Thoracic aorta (tissue), 2 donors: ENCODE results near the gene RNF115. TPM values are rescaled to one million over a fixed set of nuclear protein-coding genes. Genes with fewer than 3 reads are reported as not detected.

Source experiments
- ATAC-seq: fragments of 150-250 bp; one replicate; pipeline ENCODE4 v1.8.0; 2017; ENCODE audit warnings: low read depth; ENCODE audit not compliant: insufficient number of reproducible peaks, low FRiP score
- DNase-seq: peaks from one replicate; pipeline ENCODE4 v3.0.0-alpha.2; 2020; ENCODE audit warnings: low spot score
- H3K27ac ChIP-seq, 2 donors: fragments of 200-600 bp; sonication (generic); 1 replicate in 1 of 2; 2 replicates in 1 of 2; pipeline ENCODE4 v1.5.1; 2016; ENCODE audit warnings: mild to moderate bottlenecking in 2 of 2, moderate library complexity in 2 of 2
- H3K27me3 ChIP-seq: fragments of 200-600 bp; sonication (generic); replicated peaks from 2 replicates; pipeline ENCODE4 v1.6.0; 2016; ENCODE audit warnings: mild to moderate bottlenecking; ENCODE audit not compliant: insufficient read depth
- H3K36me3 ChIP-seq: fragments of 200-600 bp; sonication (generic); one replicate; pipeline ENCODE4 v1.5.1; 2016
- H3K4me1 ChIP-seq, 2 donors: fragments of 200-600 bp; sonication (generic); 1 replicate in 1 of 2; 2 replicates in 1 of 2; pipeline versions ENCODE4 v1.5.1 to v1.6.0; 2016; ENCODE audit warnings: low read depth in 2 of 2, mild to moderate bottlenecking in 1 of 2; ENCODE audit not compliant: control insufficient read depth in 1 of 2
- H3K4me3 ChIP-seq: fragments of 200-600 bp; sonication (generic); 2 replicates; pipeline ENCODE4 v1.5.1; 2016; ENCODE audit warnings: mild to moderate bottlenecking
- H3K9me3 ChIP-seq: fragments of 200-600 bp; sonication (generic); 2 replicates; pipeline ENCODE4 v1.5.1; 2016
- total RNA-seq, 2 donors: library from RNA; depleted of rRNA; stranded (reverse); fragments of >200 nt; gene quantifications; one replicate each; pipeline versions ENCODE4 v1.1.0 to v1.2.3, GENCODE V29; 2016
- TF ChIP-seq, protein P1 (sequence below): fragments of 200-600 bp; sonication (generic); IDR thresholded peaks from one replicate; pipeline ENCODE4 v1.5.1; 2019; ENCODE audit warnings: antibody characterized with exemption

Gene RNF115
- total RNA-seq, 2 donors from 2014 or later = 52.7 to 60.4 TPM

GRCh38 chr1:145759721-145760120, 64.2 kb downstream of the RNF115 start:
- DNase-seq (no peak), ATAC-seq (no peak)
- TF ChIP-seq, protein P1, sequence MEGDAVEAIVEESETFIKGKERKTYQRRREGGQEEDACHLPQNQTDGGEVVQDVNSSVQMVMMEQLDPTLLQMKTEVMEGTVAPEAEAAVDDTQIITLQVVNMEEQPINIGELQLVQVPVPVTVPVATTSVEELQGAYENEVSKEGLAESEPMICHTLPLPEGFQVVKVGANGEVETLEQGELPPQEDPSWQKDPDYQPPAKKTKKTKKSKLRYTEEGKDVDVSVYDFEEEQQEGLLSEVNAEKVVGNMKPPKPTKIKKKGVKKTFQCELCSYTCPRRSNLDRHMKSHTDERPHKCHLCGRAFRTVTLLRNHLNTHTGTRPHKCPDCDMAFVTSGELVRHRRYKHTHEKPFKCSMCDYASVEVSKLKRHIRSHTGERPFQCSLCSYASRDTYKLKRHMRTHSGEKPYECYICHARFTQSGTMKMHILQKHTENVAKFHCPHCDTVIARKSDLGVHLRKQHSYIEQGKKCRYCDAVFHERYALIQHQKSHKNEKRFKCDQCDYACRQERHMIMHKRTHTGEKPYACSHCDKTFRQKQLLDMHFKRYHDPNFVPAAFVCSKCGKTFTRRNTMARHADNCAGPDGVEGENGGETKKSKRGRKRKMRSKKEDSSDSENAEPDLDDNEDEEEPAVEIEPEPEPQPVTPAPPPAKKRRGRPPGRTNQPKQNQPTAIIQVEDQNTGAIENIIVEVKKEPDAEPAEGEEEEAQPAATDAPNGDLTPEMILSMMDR = no peak
- no peak overlapping the region for H3K4me3 ChIP-seq
- H3K27me3 ChIP-seq = no peaks in the 10 kb centered on the region
- peaks cover 9% of the 10 kb centered on the region for H3K36me3 ChIP-seq
- H3K27ac ChIP-seq = no peak overlapping the region
- H3K9me3 ChIP-seq = no peaks in the 10 kb centered on the region
- H3K4me1 ChIP-seq = peaks cover 0 to 28% of the 10 kb centered on the region in 2 donors

GRCh38 chr1:145758575-145758974, 65.3 kb downstream of the RNF115 start:
- H3K4me3 ChIP-seq = no peak overlapping the region
- TF ChIP-seq, protein P1 = no peak

DNA sequence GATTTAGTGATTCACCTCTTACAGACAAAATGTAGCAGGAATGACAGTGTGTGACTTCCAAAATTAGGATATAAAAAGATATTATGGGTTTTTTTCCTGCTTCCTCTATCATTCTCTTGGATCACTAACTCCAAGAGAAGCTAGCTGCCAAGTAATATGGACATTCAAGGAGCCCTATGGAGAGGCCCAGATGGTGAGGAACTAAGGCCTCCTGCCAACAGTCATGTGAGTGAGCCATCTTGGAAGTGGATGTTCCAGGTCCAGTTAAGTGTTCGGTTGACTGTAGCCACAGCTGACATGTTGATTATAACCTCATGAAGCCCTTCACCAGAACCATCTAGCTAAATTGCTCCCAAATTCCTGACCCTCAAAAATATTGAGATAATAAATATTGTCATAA, 65.8 kb downstream of the RNF115 start:
- Histone ChIP-seq H3K36me3 (peaks cover 7% of the 10 kb centered on the region), H3K27me3 (no peaks in the 10 kb centered on the region), H3K4me1 (peaks cover 0 to 28% of the 10 kb centered on the region in 2 donors), H3K9me3 (no peaks in the 10 kb centered on the region), H3K4me3 (no peak overlapping the region), H3K27ac (no peak overlapping the region)
- TF ChIP-seq, protein P1 = no peak
- ATAC-seq (no peak), DNase-seq (no peak)

More at GRCh38 chr1:145758575-145758974, 65.3 kb downstream of the RNF115 start:
- ATAC-seq = no peak
- Histone ChIP-seq H3K36me3 (peaks cover 7% of the 10 kb centered on the region), H3K4me1 (peaks cover 0 to 28% of the 10 kb centered on the region in 2 donors), H3K27me3 (no peaks in the 10 kb centered on the region), H3K9me3 (no peaks in the 10 kb centered on the region), H3K27ac (no peak overlapping the region)
- DNase-seq = no peak

DNA sequence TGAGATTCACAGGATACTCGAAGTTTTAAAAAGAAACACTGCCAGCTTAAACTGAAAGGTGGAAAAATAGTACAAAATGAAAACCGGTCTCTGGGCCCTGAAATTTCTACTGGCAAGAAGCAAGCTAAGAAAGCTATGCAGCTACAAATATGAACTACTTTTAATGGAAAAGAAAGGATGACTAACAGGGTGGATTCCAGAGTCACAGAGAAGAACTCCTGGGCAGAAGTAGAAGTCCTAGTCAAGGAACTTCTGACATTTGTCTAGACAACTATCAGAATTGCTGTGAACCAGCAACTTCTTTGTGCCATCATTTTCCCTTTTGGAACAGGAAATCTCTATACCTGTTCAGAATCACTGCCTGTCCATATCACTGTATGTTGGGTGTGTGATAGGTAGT, 66.5 kb downstream of the RNF115 start:
- H3K4me1 ChIP-seq = peaks cover 0 to 32% of the 10 kb centered on the region in 2 donors
- TF ChIP-seq, protein P1 = no peak
- no peaks in the 10 kb centered on the region for H3K9me3 ChIP-seq
- H3K36me3 ChIP-seq = peaks cover 7% of the 10 kb centered on the region
- no peak overlapping the region for H3K27ac ChIP-seq
- DNase-seq = no peak
- H3K27me3 ChIP-seq = no peaks in the 10 kb centered on the region
- H3K4me3 ChIP-seq = no peak overlapping the region
- no peak for ATAC-seq

DNA sequence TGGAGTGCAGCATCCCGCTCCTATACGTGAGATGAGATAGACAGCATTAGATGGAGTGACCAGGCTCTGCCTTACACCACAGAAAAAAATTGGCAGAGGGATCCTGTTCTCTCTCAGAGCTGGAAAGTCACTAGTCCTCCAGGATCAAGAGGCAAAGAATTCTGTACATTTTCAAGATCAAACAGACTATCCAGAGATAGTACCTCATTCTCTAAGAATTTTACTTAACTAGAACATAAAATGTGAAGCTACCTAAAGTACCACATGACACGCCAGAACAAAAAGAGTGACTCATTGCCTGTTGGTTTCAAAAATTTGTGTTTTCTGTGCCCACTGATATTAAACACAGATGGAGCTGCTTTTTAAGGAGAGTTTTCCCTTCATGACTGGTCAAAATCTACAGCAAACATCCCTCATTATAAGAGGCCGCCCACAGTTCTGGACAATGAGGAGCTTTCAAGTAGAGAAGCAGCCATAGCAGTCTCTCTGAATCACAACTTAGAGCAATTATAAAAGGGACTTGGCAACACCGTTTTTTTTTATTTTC, 72.3 kb downstream of the RNF115 start:
- TF ChIP-seq, protein P1 = no peak
- peak; percentile 13 for DNase-seq
- Histone ChIP-seq H3K9me3 (no peaks in the 10 kb centered on the region), H3K27ac (peak overlapping the region; percentile 33 to 39), H3K27me3 (no peaks in the 10 kb centered on the region), H3K4me1 (peaks cover 4 to 27% of the 10 kb centered on the region in 2 donors), H3K4me3 (no peak overlapping the region), H3K36me3 (peaks cover 45% of the 10 kb centered on the region)
- no peak for ATAC-seq
